CD1c-positive myeloid dendritic cell (primary cell): Measurements from ENCODE around the gene MCF2L2.

Source experiments
- DNase-seq: peaks from one replicate; pipeline ENCODE4 v3.0.0-alpha.2; 2016; ENCODE audit errors: extremely low spot score

The MCF2L2 gene

DNA sequence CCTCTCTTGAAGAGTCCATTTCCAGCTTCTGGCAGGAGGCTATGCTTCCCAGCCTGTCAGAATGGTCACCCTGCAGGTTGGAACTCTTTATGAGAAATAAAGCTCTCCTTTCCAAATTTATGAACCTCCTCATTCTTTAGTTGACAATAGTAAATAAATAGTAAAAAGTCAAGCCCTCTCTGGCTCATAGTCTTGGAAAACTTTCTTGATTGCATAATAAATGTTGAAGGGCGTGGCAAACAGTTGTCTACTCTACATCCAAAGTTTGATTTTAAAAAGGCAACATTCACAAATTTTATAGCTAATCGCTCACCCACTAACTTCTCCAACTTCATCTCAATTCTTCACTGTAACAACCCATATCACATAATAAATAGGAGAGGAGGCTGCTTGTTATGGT, 58.8 kb downstream of the MCF2L2 start:
- no peak for DNase-seq

DNA sequence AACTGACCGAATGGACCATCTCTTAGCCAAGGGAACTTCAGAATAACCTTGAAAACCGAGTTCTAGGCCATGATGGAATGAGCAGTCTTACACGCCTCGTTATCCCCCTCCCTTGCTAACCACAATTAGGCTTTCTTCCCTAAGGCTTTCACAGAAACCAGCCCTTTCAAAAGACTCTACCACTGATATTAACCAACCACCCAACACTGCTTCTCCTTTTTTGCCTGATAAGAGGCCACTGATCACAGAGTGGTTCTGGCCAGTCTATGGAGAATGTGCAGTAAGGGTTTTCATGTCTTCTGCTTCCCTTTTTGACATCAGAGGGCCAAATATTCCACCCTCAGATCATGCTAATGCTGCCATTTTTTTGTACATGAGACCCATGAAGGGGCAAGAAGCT, 59.3 kb downstream of the MCF2L2 start:
- DNase-seq: peak; percentile 92

DNA sequence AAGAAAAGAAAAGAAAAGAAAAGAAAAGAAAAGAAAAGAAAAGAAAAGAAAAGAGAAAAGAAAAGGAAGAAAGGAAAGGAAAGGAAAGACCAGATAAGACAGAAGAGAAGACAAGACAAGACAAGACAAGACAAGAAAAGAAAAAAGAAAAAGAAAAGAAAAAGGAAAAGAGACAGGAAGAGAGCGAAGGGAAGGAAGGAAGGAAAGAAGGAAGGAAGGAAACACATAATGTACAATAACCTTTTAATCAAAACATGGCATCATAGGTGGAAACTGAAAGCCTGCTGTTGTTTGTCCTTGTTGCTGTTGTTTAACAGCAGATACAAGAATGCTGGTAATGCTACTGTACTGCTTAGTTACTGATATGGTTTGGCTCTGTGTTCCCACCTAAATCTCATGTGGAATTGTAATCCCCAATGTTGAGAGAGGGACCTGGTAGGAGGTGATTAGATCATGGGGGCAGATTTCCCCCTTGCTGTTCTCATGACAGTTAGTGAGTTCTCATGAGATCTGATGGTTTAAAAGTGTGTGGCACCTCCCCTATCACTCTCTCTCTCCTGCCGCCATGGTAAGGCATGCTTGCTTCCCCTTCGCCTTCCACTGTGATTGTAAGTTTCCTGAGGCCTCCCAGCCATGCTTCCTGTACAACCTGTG, 67.3 kb downstream of the MCF2L2 start:
- no peak for DNase-seq

DNA sequence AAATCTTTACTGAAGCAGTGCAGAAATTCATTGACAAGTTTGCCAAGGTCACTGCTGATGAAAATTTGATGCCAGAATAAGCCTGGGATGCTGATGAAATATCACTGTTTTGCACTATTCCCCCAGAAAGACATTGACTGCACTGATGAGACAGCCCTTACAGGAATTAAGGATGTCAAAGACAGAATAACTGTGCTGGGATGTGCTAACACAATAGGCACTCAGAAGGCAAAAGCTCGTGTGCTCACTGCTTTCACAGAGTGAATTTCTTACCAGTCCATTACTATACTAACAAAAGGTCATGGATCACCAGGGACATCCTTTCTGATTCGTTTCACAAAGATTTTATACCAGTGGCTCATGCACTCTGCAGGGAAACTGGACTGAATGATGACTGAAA, 69.4 kb downstream of the MCF2L2 start:
- no peak for DNase-seq

DNA sequence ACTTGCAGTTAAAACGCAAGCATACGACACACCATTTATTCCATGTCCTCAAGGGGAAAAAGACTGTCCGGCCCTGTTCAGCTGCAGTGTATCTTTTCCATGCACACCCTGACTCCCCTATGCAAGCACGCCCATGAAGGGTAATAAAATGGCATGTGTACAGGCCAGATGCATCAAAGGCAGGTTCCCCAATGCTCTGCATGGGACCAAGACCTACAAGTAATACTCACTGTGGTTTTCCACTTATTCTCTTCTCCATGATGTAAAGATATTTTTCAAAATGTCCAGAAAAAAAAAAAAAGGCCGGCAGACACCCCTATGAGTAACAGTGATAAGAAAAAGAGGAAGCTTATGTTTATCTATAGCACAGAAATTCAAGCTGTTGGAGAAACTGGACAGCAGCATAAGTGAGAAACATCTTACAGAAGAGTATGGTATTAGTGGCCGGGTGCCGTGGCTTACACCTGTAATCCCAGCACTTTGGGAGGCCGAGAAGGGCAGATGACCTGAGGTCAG, 70.8 kb downstream of the MCF2L2 start:
- peak; percentile 13 for DNase-seq

DNA sequence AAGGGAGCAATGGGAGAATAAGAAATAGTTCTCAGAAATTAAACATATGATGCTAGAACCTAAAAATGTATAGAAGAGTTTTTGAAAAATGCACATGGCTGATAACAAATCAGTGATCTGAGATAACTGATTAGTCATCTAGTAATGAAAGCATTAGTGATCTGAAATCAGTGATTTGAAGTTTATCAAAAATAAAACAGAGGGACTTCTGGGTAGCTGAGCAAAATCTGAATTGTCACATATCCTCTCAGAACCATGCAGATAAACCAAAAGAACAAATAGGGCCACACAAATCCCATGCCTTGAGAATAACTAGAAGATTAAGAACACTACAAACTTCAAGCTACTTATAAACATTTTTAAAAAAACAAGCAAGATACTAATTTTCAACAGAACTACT, 71.5 kb downstream of the MCF2L2 start:
- DNase-seq: no peak

DNA sequence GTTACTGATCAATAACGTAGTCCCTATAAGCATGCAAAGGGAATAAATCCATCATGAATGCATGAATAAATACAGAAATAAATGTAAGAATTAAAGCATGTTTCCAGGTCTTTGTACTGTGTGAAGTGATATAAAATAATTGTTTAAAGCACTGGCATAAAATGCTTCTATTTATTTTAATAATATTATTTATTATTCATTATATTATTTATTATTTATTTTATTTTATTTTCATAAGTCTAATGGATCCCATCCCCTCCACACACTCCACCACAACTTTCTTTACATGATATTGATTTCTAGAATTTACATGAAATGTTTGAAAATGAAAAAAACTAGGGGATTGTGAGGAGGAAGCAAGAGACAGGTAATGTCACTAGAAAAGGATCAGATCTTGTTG, 73.5 kb downstream of the MCF2L2 start:
- DNase-seq: no peak

DNA sequence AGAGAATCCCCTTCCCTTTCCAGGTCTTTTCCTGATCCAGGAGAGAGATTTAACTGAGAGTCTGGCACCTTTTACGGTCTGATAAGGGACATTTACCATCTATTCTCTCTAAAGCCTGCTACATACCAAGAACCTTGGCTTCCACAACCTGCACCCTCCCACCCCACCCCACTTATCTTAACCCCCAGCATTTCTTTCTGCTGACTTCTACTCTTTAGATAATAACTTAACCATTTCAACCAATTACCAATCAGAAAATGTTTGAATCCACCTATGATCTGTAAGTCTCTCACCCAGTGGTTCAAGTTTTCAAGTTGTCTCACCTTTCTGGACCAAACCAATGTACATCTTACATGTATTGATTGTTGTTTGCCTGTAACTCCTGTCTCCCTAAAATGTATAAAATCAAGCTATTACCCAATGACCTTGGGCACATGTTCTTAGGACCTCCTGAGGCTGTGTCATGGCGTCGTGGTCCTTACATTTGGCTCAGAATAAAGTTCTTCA, 74.0 kb downstream of the MCF2L2 start:
- DNase-seq: no peak

DNA sequence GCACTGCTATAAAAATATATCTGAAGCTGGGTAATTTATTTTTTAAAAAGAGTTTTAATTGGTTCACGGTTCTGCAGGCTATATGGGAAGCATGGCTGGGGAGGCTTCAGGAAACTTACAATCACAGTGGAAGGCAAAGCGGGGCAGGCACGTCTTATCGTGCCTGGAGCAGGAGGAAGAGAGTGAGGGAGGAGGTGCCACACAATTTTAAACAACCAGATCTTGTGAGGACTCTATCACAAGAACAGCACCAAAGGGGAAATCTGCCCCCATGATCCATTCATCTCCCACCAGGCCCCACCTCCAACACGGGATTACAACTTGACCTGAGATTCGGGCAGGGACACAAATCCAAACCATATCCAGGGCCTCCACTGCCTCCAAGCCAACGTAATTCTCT, 75.0 kb downstream of the MCF2L2 start:
- no peak for DNase-seq

DNA sequence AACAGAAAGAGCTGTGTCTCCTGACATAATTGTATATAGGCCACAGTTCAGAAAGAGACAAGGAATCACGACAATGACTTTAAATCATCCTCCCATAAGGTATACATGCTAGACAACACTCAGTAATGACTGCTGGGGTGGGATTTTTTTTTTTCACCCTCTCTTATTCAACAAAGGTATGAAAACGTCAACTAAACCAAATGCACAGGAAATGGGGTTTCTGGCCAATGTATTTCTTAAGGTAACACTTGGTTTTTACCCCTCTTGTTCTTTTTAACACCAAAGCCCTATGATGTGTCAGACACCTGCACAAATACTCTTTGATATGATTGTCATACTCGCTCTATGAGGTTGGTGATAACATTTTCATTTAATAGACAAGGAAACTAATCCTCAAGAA, 78.3 kb downstream of the MCF2L2 start:
- no peak for DNase-seq

DNA sequence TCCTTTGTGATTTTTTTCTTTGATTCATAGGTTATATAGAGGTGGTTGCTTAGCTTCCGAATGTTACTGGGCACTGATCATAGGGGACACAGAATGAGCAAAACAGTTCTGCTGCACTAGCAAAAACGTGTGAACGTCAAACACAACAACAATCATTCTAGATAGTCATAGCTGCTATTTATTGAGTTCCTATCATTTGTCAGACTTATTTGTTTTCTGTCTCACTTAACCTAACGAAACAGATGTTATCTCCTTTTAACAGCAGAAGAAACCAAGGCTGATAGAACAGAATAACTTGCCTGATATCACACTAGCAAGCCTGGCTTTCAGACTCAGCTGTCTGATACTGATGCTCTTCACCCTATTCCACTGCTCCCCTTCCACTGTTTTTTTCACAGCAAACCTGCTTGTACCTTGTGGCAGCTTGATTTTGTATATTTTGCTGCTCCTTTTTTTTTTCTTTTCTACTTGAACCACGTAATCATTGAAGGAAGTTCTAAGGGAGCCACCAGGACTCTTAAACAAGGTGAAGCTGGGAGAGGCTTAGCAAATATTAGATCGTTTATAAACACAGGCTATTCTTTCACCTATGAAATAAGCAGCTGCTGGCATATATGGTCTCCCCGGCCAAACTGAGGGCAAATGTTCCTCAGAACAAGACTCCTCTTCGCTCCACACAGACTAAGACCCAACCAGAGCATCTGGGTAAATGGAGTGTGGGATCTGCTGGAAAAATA, 78.8 kb downstream of the MCF2L2 start:
- DNase-seq: no peak

DNA sequence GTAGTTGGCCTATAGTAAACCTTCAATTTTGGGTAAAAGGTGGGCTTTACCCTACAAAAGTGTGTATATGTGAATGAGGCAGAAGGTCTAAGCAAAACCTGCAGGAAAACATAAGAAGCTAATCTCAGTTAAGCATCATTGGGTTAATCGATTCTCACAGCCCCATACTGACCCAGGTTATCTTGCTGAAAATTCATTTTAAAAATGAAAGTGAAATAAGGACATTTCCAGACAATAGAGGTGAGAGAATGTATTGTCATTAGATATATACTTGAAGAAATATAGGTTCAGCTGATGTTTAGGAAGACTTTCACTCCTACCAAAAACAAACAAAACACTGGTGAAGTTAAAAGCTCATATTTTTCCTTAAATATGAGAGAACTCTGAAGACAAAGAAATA, 85.6 kb downstream of the MCF2L2 start:
- DNase-seq: no peak

DNA sequence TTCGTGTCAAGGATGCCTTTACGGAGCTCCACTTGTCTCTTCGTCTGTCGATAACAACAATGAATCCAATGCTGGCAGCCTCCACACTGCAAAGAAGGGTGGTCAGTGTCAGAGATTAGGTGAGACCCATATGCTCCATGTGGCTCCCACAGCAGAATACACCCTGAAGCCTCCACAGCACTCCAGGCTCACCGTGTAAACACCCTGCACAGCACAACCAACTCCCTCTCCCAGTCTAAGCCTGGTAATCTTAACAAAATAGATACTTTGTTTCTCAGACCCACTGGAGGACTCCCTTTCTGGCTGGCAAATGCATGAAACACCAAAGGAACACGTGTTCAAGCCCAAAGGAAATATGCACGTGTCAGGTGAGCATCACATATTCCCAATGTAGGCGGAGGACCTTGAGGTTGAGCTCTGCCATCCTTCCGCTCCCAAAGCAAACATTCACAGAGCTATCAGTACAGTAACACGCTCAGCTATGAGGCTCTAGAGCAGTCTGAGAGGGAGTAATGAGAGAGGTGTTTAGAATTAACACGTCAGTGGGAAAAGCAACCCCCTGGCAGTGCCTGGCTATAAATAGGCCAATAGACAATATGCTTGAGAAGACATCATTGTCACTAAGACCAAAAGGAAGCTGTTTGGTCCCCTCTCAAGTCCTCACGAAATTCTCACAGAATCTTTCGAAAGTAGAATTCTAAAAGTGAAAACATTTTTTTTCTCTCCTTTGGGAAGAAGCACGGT, 86.7 kb downstream of the MCF2L2 start:
- no peak for DNase-seq

DNA sequence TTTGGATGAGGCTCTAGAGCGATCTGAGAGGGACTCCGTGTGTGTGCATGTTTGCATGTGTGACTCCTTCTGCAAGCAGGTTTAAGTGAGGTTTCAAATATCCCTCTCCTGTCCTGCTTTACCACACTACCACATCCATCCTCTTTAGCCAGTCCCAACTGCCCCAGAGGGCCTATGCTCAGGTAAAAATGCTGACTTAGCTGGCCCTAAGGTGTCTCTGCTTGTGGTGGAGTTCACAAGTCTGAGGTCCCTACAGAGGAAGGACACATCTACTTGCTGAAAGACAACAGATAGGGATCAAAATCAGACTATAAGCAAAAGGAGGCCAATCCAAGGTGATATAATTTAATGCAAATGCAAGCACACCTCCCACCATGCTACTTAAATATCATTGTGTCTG, 88.2 kb downstream of the MCF2L2 start:
- no peak for DNase-seq

DNA sequence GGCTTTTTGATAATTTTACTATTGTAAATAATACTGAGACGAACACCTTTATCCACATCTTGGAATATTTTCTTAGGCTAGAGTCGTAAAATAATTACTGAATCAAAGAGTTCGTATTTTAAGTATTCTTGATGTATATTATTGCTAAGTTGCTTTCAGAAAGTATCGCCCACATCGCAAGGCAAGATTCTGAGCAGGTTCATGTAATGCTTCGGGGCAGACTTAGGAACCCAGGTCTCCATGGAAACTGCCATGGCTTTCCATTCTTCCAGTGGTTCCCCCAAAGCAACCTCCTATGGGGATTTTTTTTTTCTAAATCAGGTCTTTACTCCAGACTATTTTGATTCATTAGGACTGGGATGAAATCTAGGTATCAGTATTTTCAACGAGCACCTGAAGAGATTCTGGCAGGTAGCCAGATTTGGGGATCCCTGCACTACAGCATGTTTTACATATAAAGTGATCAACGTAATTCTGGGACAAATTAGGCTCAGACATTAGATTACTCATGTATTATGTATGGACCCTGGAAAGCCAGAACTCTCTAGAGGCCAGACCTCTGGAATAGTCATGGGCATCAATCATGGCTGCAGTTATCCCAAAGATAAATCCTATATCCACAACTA, 88.8 kb downstream of the MCF2L2 start:
- no peak for DNase-seq

DNA sequence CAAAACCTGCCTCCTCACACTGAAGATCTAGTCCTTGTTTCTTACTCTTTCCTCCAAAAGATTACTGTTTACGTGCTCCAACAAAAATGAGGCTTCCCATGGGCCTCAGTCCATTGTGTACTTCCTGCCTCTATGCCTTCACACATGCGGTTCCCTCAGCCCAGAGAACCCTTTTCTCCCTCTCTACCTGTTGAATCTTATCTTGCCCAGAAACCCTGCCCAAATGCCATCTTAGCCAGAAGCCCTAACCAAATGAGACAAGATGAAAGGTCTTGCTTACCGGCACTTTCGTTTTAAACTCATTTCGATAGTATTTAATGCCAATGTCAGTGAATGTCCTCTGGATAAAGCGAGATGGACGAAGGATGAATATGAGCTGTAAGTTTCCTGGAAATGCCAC, 89.9 kb downstream of the MCF2L2 start:
- no peak for DNase-seq

DNA sequence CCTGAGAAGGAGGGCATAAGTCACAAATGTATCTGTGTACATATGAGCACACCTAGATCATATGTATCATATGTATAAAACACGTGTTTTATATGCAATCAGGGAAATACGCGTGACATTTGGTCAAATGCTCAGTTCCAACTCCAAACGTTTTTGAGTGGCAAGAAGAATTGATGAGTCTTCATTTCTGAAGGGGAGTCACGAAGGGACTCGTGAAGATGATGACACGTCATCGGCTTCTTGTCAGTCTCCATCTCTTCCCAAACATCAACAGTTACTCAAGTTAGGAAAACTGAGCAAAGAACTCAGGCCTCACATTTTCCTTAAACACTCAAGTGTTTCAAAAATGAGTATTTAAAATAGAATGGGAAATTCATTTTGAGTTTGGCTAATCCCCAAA, 95.9 kb downstream of the MCF2L2 start:
- DNase-seq: no peak

DNA sequence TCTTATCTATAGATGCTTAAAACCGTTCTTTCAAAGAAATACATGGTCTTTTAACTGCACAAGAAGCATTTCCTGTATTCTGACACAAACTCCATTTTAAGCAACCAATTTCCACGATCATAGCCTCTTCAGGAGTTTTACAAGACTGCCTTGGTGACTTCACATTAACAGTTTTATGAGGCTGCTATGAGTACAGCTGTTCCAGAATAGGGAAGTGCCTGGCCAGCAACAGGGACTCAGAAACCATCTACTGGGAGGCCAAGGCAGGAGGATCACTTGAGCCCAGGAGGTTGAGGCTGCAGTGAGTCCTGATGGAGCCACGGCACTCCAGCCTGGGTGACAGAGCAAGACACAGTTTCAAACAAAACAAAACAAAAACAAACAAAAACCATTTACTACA, 96.9 kb downstream of the MCF2L2 start:
- no peak for DNase-seq

DNA sequence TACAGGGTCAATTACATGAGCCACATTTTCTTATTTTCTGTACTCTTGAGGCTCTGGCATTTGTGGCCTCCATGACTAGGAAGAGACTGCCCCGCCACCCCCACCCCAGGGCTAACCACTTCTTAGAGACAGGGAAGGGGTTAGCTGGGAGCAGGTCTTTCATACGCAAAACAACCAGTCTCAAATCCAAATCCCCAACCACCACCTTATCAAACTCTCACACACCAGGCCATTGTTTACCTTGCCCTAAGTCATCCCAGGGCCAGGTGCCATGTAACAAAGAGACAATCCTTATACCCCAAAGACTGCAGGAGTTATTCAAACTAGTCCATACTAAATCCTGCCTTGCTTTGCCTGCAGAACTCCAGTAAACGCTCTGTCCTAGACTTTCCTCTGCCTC, 97.5 kb downstream of the MCF2L2 start:
- no peak for DNase-seq

DNA sequence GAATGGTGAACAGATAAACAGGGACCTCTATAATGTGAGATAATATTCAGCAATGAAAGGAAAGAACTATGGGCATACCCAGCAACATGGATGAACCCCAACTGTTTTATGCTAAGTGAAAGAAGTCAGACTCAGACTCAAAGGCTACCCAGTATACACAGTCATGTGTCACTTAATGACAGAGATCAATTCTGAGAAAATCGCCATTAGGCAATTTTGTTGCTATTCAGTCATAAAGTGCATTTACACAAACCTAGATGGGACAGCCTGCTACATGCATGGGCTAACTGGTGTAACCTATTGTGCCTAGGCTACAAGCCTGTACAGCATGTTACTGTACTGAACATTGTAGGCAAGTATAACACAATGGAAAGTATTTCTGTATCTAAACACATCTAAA, 98.9 kb downstream of the MCF2L2 start:
- no peak for DNase-seq

DNA sequence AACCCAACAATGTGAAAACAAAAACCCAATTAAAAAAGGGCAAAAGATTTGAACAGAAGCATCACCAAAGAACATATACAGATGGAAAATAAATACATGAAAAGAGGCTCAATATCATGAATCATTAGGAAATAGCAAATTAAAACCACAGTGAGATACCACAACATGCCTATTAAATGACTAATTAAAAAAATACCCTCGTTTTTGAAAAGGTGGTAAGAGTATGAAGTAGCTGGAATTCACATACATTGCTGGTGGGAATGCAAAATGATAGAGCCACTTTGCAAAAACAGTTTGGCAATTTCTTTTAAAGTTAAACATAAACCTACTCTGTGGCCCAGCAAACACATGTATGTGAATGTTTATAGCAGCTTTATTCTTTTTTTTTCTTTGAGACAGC, 99.6 kb downstream of the MCF2L2 start:
- DNase-seq: no peak

DNA sequence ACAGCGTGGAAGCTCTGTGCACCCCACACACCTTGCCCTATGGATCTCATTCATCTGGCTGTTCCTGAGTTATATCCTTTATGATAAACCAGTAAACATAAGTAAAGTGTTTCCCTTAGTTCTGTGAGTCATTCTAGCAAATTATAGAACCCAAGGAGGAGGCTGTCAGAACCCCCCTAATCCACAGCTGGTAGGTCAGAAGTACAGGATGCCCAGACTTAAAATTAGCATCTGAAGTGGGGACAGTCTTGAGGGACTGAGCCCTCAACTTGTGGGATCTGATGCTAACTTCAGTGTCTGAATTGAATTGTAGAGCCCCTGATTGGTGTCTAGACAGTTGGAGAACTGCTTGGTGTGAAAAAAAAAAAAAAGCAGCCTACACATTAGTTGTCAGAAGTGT, 100.3 kb downstream of the MCF2L2 start:
- no peak for DNase-seq
